ENCODE data around the gene CRTAC1. TPM values are rescaled to one million over a fixed set of nuclear protein-coding genes. Genes with fewer than 3 reads are reported as not detected.

CRTAC1 gene
- polyA plus RNA-seq, 1 of the 3 experiments (the other 2 are of a cell fraction) = 0.05 TPM

- TF ChIP-seq FOXM1 (IDR thresholded peaks at IDR 0.05; ENCODE audit: low read depth) = no peak
Measured at GRCh38 chr10:98076086-98076485, 45.7 kb upstream of the CRTAC1 start (continued).

DNA sequence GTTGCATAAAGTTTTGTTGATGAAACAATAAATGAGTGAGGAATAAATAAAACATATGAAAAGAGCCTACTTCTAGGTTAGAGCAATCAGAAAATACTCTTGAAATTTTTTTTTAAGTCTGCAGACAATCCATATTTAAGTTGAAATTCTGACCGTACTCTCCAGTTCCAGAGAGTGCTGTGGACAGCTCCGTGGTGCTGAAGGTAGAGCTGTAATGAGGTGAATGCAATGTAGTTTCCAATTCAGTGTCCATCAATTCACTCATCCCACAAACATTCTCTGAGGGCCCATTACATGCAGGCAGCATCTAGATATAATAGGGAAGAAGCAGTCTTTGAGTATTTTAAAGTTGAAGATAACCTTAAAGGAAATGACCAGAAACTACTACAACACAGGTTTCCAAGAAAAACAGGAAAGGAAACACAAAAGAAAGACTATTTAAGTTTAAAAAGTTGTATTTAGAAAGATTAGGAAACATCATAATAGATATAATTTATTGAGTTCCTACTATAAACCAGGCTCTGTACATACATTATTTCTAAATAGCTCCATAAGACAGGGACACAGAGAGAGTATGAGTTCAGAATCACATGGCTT lies 44.0 kb upstream of the CRTAC1 start:
- H3K9me2 ChIP-seq = no peaks in the 10 kb centered on the region
- CTCF ChIA-PET = interaction anchor here (1.5 kb wide), 1 partner anchor 9 kb away, joined by 4 read pairs; no protein-coding TSS in a partner anchor
- no peaks in the 10 kb centered on the region for H3K79me2 ChIP-seq (ENCODE audit: insufficient read depth)
- no peaks in the 10 kb centered on the region for H3K27me3 ChIP-seq (ENCODE audit: insufficient read depth)
- H2AFZ ChIP-seq (ENCODE audit: low read depth) = no peak overlapping the region
- DNase-seq = no peak
- H3K9ac ChIP-seq = no peak overlapping the region
- H3K27ac ChIP-seq (ENCODE audit: low read depth in 2 of 2, low read length in 1 of 2) = no peak overlapping the region
- POLR2A ChIA-PET = no interaction called here
- no peak overlapping the region for H3K4me3 ChIP-seq (ENCODE audit: low read depth in 2 of 2, low read length in 1 of 2)
- no peaks in the 10 kb centered on the region for H3K36me3 ChIP-seq (replicated peaks in 1 of 2; ENCODE audit: control insufficient read depth in 1 of 2, insufficient read depth in 2 of 2, low read length in 1 of 2)
- H3F3A ChIP-seq (replicated peaks; ENCODE audit: insufficient read depth) = no peaks in the 10 kb centered on the region
- no peaks in the 10 kb centered on the region for H3K4me1 ChIP-seq (ENCODE audit: control insufficient read depth in 1 of 2, insufficient read depth in 2 of 2, low read depth in 1 of 2, low read length in 1 of 2)
- WGBS (ENCODE audit: low lambda C conversion rate) = 10% methylated on average over 2 of the region's 2 CpGs
- no peaks in the 10 kb centered on the region for H4K20me1 ChIP-seq (ENCODE audit: insufficient read depth)
- H3K9me3 ChIP-seq = no peaks in the 10 kb centered on the region
- H3K4me2 ChIP-seq = no peak overlapping the region
- TF ChIP-seq, protein P1, sequence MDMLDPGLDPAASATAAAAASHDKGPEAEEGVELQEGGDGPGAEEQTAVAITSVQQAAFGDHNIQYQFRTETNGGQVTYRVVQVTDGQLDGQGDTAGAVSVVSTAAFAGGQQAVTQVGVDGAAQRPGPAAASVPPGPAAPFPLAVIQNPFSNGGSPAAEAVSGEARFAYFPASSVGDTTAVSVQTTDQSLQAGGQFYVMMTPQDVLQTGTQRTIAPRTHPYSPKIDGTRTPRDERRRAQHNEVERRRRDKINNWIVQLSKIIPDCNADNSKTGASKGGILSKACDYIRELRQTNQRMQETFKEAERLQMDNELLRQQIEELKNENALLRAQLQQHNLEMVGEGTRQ (IDR thresholded peaks at IDR 0.05; ENCODE audit: borderline replicate concordance, low read depth, low read length) = no peak
- TF ChIP-seq, protein P2, sequence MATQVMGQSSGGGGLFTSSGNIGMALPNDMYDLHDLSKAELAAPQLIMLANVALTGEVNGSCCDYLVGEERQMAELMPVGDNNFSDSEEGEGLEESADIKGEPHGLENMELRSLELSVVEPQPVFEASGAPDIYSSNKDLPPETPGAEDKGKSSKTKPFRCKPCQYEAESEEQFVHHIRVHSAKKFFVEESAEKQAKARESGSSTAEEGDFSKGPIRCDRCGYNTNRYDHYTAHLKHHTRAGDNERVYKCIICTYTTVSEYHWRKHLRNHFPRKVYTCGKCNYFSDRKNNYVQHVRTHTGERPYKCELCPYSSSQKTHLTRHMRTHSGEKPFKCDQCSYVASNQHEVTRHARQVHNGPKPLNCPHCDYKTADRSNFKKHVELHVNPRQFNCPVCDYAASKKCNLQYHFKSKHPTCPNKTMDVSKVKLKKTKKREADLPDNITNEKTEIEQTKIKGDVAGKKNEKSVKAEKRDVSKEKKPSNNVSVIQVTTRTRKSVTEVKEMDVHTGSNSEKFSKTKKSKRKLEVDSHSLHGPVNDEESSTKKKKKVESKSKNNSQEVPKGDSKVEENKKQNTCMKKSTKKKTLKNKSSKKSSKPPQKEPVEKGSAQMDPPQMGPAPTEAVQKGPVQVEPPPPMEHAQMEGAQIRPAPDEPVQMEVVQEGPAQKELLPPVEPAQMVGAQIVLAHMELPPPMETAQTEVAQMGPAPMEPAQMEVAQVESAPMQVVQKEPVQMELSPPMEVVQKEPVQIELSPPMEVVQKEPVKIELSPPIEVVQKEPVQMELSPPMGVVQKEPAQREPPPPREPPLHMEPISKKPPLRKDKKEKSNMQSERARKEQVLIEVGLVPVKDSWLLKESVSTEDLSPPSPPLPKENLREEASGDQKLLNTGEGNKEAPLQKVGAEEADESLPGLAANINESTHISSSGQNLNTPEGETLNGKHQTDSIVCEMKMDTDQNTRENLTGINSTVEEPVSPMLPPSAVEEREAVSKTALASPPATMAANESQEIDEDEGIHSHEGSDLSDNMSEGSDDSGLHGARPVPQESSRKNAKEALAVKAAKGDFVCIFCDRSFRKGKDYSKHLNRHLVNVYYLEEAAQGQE (IDR thresholded peaks at IDR 0.05; ENCODE audit: low read depth, low read length) = peak; percentile 96
- TF ChIP-seq GATA2 (CRISPR knock-in tag; IDR thresholded peaks at IDR 0.05) = no peak

DNA sequence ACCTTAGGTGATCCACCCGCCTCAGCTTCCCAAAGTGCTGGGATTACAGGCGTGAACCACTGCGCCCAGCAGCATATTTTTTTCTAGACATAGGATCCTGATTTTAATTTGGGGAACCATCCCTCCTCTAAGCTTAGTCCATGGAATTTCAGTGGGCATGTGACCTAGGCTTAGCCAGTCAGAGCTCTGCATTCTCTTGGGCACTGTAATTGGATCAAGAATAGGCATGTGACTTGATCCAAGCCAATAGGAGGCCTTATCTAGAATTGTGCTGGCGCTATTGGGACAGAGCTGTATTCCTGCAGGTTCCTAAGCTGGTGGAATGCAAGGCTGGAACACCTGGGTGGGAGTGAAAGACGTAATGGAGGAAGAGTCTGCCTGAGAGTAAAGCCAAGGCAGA lies 36.7 kb upstream of the CRTAC1 start:
- no peak overlapping the region for H3K4me3 ChIP-seq (ENCODE audit: low read depth in 2 of 2, low read length in 1 of 2)
- H3F3A ChIP-seq (replicated peaks; ENCODE audit: insufficient read depth) = no peaks in the 10 kb centered on the region
- ChIA-PET CTCF (interaction anchor here (1.0 kb wide), 1 partner anchor 153 kb away, joined by 3 read pairs; no protein-coding TSS in a partner anchor), POLR2A (no interaction called here)
- H2AFZ ChIP-seq (ENCODE audit: low read depth) = no peak overlapping the region
- no peaks in the 10 kb centered on the region for H3K9me3 ChIP-seq
- H3K4me2 ChIP-seq = no peak overlapping the region
- H3K79me2 ChIP-seq (ENCODE audit: insufficient read depth) = no peaks in the 10 kb centered on the region
- H4K20me1 ChIP-seq (ENCODE audit: insufficient read depth) = no peaks in the 10 kb centered on the region
- H3K27me3 ChIP-seq (ENCODE audit: insufficient read depth) = no peaks in the 10 kb centered on the region
- no peaks in the 10 kb centered on the region for H3K36me3 ChIP-seq (replicated peaks in 1 of 2; ENCODE audit: control insufficient read depth in 1 of 2, insufficient read depth in 2 of 2, low read length in 1 of 2)
- no peaks in the 10 kb centered on the region; a peak in 1 of 4 replicates for H3K4me1 ChIP-seq (ENCODE audit: control insufficient read depth in 1 of 2, insufficient read depth in 2 of 2, low read depth in 1 of 2, low read length in 1 of 2)
- H3K9ac ChIP-seq = no peak overlapping the region
- DNase-seq = no peak
- no peaks in the 10 kb centered on the region for H3K9me2 ChIP-seq
- H3K27ac ChIP-seq (ENCODE audit: low read depth in 2 of 2, low read length in 1 of 2) = no peak overlapping the region
- WGBS (ENCODE audit: low lambda C conversion rate) = 25% methylated on average over 5 of the region's 5 CpGs
- no peak for TF ChIP-seq RFX5 (IDR thresholded peaks at IDR 0.05; ENCODE audit: low read length)
- no peak for TF ChIP-seq POLR2AphosphoS5 (IDR thresholded peaks at IDR 0.05; ENCODE audit: low read depth, low read length)
- TF ChIP-seq, protein P1 (IDR thresholded peaks at IDR 0.05; ENCODE audit: borderline replicate concordance, low read depth, low read length) = no peak
- no peak for TF ChIP-seq RAD21 (IDR thresholded peaks at IDR 0.05; ENCODE audit: low read length)
- no peak for TF ChIP-seq FOSL2 (IDR thresholded peaks at IDR 0.05; ENCODE audit: borderline replicate concordance, low read depth)
- no peak for TF ChIP-seq RCOR1 (IDR thresholded peaks at IDR 0.05; ENCODE audit: low read length)
- TF ChIP-seq, protein P3, sequence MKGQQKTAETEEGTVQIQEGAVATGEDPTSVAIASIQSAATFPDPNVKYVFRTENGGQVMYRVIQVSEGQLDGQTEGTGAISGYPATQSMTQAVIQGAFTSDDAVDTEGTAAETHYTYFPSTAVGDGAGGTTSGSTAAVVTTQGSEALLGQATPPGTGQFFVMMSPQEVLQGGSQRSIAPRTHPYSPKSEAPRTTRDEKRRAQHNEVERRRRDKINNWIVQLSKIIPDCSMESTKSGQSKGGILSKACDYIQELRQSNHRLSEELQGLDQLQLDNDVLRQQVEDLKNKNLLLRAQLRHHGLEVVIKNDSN (IDR thresholded peaks at IDR 0.05; ENCODE audit: borderline replicate concordance, low read depth) = no peak
- TF ChIP-seq YY1 (IDR thresholded peaks at IDR 0.05; ENCODE audit: low read depth) = no peak
- no peak for TF ChIP-seq FOXM1 (IDR thresholded peaks at IDR 0.05; ENCODE audit: low read depth)
- TF ChIP-seq, protein P4, sequence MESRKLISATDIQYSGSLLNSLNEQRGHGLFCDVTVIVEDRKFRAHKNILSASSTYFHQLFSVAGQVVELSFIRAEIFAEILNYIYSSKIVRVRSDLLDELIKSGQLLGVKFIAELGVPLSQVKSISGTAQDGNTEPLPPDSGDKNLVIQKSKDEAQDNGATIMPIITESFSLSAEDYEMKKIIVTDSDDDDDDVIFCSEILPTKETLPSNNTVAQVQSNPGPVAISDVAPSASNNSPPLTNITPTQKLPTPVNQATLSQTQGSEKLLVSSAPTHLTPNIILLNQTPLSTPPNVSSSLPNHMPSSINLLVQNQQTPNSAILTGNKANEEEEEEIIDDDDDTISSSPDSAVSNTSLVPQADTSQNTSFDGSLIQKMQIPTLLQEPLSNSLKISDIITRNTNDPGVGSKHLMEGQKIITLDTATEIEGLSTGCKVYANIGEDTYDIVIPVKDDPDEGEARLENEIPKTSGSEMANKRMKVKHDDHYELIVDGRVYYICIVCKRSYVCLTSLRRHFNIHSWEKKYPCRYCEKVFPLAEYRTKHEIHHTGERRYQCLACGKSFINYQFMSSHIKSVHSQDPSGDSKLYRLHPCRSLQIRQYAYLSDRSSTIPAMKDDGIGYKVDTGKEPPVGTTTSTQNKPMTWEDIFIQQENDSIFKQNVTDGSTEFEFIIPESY (IDR thresholded peaks at IDR 0.05; ENCODE audit: borderline replicate concordance, low read depth) = no peak
- TF ChIP-seq TEAD4 (IDR thresholded peaks at IDR 0.05; ENCODE audit: borderline replicate concordance, insufficient read depth) = no peak
